DND-41 (cell line): ENCODE results near the gene DNER.

Experiments
- CTCF ChIP-seq: IDR thresholded peaks from 2 replicates; pipeline ENCODE4 v1.5.1; 2012; ENCODE audit warnings: borderline replicate concordance, low read length, moderate library complexity, mild to moderate bottlenecking; ENCODE audit not compliant: poor library complexity, severe bottlenecking; ENCODE audit errors: extremely low read depth
- EZH2 ChIP-seq: IDR thresholded peaks from 3 replicates; pipeline ENCODE4 v1.6.1; 2012; ENCODE audit warnings: borderline replicate concordance, low read depth, mild to moderate bottlenecking, moderate library complexity, low read length, inconsistent platforms; ENCODE audit not compliant: severe bottlenecking

GRCh38 chr2:229454934-229455631 is 259.3 kb downstream of the DNER start:
- TF ChIP-seq EZH2: no peak
- no peak for TF ChIP-seq CTCF
